Hepatocyte (in vitro differentiated cells): Measurements from ENCODE around the gene H6PD.

ENCODE experiments used
- EZH2 ChIP-seq: fragments of 200-600 bp; sonication (generic); IDR thresholded peaks from 2 replicates; pipeline ENCODE4 v1.6.1; 2016; ENCODE audit warnings: antibody characterized with exemption, mild to moderate bottlenecking, borderline replicate concordance
- EZH2phosphoT487 ChIP-seq: fragments of 200-600 bp; sonication (generic); IDR thresholded peaks from one replicate; pipeline ENCODE4 v1.6.1; 2018; ENCODE audit warnings: antibody characterized with exemption, mild to moderate bottlenecking, low read depth, moderate library complexity; ENCODE audit not compliant: unreplicated experiment, severe bottlenecking
- TF ChIP-seq, protein P1 (sequence below): fragments of 200-600 bp; sonication (generic); IDR thresholded peaks from 2 replicates; pipeline ENCODE4 v1.5.1; 2016; ENCODE audit warnings: antibody characterized with exemption, mild to moderate bottlenecking; ENCODE audit not compliant: poor library complexity

DNA sequence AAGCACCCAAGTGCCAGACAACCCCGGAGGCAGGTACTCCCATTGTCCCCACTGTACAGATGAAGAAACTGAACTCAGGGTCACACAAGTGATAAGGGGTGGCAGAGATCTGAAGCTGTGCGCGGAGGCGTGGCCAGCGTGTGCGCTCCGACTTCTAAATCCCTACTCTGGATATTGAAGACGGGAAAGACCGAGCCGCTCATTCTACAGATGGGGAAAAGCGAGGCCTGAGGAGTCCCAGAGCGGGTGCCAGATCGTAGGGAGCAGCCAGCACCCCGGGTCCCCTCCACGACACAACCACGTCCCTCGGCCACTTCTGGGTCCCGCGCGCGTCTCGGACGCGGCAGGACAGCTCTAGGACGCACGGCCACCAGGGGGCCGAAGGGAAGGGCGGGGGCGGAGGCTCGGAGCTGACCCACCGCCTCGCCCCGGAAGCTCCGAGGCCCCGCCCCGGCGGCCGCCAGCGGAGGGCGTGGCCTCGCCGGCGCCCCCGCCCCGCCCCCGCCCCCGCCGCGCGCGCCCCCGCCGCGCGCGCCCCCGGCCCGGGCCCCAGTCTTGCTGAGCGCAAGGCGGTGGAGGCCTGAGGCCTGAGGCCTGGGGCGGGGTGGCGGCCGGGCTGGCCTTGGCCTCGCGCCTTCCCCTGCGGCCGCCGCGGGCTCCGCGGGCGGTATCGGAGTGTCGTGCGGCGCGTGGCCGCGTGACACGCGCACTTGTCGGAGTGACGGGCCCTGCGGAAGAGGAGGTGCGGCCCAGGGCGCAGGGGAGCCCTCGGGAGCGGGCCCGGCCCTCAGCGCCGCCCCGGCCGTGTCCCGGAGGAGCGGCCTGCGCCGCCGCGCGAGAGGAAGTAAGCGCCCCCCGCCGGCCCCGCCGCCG, at the start of gene H6PD:
- TF ChIP-seq, protein P1, sequence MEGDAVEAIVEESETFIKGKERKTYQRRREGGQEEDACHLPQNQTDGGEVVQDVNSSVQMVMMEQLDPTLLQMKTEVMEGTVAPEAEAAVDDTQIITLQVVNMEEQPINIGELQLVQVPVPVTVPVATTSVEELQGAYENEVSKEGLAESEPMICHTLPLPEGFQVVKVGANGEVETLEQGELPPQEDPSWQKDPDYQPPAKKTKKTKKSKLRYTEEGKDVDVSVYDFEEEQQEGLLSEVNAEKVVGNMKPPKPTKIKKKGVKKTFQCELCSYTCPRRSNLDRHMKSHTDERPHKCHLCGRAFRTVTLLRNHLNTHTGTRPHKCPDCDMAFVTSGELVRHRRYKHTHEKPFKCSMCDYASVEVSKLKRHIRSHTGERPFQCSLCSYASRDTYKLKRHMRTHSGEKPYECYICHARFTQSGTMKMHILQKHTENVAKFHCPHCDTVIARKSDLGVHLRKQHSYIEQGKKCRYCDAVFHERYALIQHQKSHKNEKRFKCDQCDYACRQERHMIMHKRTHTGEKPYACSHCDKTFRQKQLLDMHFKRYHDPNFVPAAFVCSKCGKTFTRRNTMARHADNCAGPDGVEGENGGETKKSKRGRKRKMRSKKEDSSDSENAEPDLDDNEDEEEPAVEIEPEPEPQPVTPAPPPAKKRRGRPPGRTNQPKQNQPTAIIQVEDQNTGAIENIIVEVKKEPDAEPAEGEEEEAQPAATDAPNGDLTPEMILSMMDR: peak; percentile 77
- TF ChIP-seq EZH2phosphoT487 (no peak), EZH2 (no peak)
